ENCODE results near the gene NALF2. TPM values are rescaled to one million over a fixed set of nuclear protein-coding genes. Genes with fewer than 3 reads are reported as not detected.

NALF2 gene
- polyA plus RNA-seq, 2 of the 4 experiments (the other 2 are of a cell fraction) = 1.4 to 2.1 TPM

DNA sequence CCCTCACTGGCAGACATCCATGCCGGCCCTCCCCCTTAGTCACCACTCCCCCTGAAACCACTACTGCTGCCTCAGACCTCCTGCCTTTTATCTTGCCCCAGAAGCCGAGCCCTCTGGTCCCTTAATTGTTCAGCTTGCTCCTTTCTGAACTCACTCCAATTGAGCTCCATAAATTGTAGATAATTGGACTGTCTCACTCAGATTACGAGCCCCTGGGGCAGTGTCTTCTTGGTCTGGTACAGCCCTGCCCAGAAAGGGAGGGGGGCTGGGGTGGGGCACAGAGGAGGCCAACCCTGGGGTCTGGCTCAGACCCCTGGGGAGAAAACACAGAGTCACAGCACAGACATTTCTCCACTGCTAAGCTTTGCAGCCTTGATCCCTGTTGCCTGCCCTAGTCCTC, 39.4 kb downstream of the NALF2 start (continued):
- TF ChIP-seq, protein P1, sequence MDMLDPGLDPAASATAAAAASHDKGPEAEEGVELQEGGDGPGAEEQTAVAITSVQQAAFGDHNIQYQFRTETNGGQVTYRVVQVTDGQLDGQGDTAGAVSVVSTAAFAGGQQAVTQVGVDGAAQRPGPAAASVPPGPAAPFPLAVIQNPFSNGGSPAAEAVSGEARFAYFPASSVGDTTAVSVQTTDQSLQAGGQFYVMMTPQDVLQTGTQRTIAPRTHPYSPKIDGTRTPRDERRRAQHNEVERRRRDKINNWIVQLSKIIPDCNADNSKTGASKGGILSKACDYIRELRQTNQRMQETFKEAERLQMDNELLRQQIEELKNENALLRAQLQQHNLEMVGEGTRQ (IDR thresholded peaks at IDR 0.05) = no peak
- no peak for TF ChIP-seq MAZ (IDR thresholded peaks at IDR 0.05; ENCODE audit: borderline replicate concordance, low read depth, low read length)
- TF ChIP-seq, protein P2, sequence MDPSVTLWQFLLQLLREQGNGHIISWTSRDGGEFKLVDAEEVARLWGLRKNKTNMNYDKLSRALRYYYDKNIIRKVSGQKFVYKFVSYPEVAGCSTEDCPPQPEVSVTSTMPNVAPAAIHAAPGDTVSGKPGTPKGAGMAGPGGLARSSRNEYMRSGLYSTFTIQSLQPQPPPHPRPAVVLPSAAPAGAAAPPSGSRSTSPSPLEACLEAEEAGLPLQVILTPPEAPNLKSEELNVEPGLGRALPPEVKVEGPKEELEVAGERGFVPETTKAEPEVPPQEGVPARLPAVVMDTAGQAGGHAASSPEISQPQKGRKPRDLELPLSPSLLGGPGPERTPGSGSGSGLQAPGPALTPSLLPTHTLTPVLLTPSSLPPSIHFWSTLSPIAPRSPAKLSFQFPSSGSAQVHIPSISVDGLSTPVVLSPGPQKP (IDR thresholded peaks at IDR 0.05; ENCODE audit: low read depth, low read length) = no peak
- TF ChIP-seq, protein P3, sequence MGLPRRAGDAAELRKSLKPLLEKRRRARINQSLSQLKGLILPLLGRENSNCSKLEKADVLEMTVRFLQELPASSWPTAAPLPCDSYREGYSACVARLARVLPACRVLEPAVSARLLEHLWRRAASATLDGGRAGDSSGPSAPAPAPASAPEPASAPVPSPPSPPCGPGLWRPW (IDR thresholded peaks at IDR 0.05) = no peak

DNA sequence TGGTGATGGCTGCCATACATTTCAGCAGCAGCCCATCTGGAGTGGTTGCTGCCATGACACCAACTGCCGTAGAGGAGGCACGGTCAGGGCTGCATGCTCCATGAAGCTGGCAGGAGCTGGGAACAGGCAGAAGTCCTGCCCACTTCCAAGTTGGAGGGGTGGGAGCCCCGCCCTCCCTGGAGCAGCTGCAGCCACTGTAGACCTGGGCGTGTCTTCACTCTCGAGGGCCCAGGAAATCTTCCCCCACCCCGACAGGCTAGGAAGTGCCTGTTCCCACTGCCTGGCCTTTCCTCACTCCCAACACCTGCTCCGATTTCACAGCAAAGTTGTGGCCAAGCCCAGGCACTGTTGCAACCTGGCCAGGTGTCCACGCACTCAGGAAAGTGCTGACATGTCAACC, 42.3 kb downstream of the NALF2 start:
- ATAC-seq = no peak
- Histone ChIP-seq H3K4me3 (no peak overlapping the region), H3K9me3 (no peaks in the 10 kb centered on the region), H3K27ac (no peak overlapping the region), H3K4me1 (no peaks in the 10 kb centered on the region), H3K4me2 (no peak overlapping the region)
- ChIA-PET POLR2A (no interaction called here), CTCF (interaction anchor here (1.1 kb wide), 1 partner anchor 9 kb away, joined by 5 read pairs; no protein-coding TSS in a partner anchor)
- DNase-seq (ENCODE audit: low read depth in 1 of 2, low spot score in 1 of 2) = no peak
- no peak for FAIRE-seq
- TF ChIP-seq, protein P1 (IDR thresholded peaks at IDR 0.05) = no peak
- TF ChIP-seq SREBF2 (IDR thresholded peaks at IDR 0.05) (no peak), NPAS2 (CRISPR knock-in tag; IDR thresholded peaks at IDR 0.05; ENCODE audit: borderline replicate concordance) (no peak), NR3C1 (IDR thresholded peaks at IDR 0.05) (no peak), RAD21 (conservative IDR thresholded peaks at IDR 0.05 in 1 of 2, IDR thresholded peaks at IDR 0.05 in 1 of 2) (no peak), SMC3 (IDR thresholded peaks at IDR 0.05) (no peak), ZC3H11A (IDR thresholded peaks at IDR 0.05) (no peak), MAZ (IDR thresholded peaks at IDR 0.05; ENCODE audit: borderline replicate concordance, low read depth, low read length) (no peak), HDAC2 (IDR thresholded peaks at IDR 0.05) (no peak), RCOR1 (IDR thresholded peaks at IDR 0.05; ENCODE audit: low read depth, low read length) (no peak), HOXA7 (CRISPR knock-in tag; IDR thresholded peaks at IDR 0.05) (no peak), EP300 (IDR thresholded peaks at IDR 0.05) (no peak), MAFK (IDR thresholded peaks at IDR 0.05; ENCODE audit: partially characterized antibody) (no peak)
- TF ChIP-seq, protein P4, sequence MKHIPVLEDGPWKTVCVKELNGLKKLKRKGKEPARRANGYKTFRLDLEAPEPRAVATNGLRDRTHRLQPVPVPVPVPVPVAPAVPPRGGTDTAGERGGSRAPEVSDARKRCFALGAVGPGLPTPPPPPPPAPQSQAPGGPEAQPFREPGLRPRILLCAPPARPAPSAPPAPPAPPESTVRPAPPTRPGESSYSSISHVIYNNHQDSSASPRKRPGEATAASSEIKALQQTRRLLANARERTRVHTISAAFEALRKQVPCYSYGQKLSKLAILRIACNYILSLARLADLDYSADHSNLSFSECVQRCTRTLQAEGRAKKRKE (CRISPR knock-in tag; IDR thresholded peaks at IDR 0.05; ENCODE audit: low read depth) = no peak
- TF ChIP-seq, protein P5, sequence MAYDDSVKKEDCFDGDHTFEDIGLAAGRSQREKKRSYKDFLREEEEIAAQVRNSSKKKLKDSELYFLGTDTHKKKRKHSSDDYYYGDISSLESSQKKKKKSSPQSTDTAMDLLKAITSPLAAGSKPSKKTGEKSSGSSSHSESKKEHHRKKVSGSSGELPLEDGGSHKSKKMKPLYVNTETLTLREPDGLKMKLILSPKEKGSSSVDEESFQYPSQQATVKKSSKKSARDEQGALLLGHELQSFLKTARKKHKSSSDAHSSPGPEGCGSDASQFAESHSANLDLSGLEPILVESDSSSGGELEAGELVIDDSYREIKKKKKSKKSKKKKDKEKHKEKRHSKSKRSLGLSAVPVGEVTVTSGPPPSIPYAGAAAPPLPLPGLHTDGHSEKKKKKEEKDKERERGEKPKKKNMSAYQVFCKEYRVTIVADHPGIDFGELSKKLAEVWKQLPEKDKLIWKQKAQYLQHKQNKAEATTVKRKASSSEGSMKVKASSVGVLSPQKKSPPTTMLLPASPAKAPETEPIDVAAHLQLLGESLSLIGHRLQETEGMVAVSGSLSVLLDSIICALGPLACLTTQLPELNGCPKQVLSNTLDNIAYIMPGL (CRISPR knock-in tag; IDR thresholded peaks at IDR 0.05; ENCODE audit: borderline replicate concordance) = no peak
- 25% methylated on average over 6 of the region's 8 CpGs for WGBS (ENCODE audit: missing lambda C conversion rate)

DNA sequence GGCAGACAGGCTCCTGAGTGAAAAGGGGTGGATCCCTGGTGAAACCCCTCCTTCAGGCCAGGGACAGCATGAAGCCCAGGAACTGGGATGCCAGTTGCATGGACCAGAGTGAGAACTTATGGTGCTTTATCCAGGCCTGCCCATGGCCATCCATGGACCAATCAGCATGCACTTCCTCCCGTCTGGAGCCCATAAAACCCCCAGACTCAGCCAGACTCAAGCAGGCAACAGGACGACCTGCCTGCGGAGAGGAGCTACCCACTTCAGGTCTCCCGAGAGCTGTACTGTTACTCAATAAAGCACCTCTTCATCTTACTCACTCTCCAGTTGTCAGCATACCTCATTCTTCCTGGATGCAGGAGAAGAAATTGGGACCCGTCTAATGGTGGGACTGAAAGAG, 42.9 kb downstream of the NALF2 start:
- H3K27ac ChIP-seq = no peak overlapping the region
- H3K9me3 ChIP-seq = no peaks in the 10 kb centered on the region
- FAIRE-seq = no peak

More for the DNA sequence above, 42.9 kb downstream of the NALF2 start:
- ChIA-PET POLR2A (no interaction called here), CTCF (interaction anchor here (1.1 kb wide), 1 partner anchor 9 kb away, joined by 5 read pairs; no protein-coding TSS in a partner anchor)
- no peak for DNase-seq (ENCODE audit: low read depth in 1 of 2, low spot score in 1 of 2)
- Histone ChIP-seq H3K4me1 (no peaks in the 10 kb centered on the region), H3K4me2 (no peak overlapping the region), H3K4me3 (no peak overlapping the region)
- TF ChIP-seq FOXS1 (CRISPR knock-in tag; IDR thresholded peaks at IDR 0.05) (no peak), POLR2A (IDR thresholded peaks at IDR 0.05; ENCODE audit: low read length) (no peak), CEBPB (IDR thresholded peaks at IDR 0.05) (no peak), RCOR1 (IDR thresholded peaks at IDR 0.05; ENCODE audit: low read depth, low read length) (no peak), MAZ (IDR thresholded peaks at IDR 0.05; ENCODE audit: borderline replicate concordance, low read depth, low read length) (no peak), RNF2 (IDR thresholded peaks at IDR 0.05; ENCODE audit: borderline replicate concordance, low read depth) (no peak)
- TF ChIP-seq, protein P6, sequence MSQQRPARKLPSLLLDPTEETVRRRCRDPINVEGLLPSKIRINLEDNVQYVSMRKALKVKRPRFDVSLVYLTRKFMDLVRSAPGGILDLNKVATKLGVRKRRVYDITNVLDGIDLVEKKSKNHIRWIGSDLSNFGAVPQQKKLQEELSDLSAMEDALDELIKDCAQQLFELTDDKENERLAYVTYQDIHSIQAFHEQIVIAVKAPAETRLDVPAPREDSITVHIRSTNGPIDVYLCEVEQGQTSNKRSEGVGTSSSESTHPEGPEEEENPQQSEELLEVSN (IDR thresholded peaks at IDR 0.05; ENCODE audit: borderline replicate concordance, low read depth) = no peak
- no peak for ATAC-seq
- WGBS (ENCODE audit: missing lambda C conversion rate) = 20% methylated on average over 5 of the region's 5 CpGs

Data from A549 (cell line).